ENCODE measurements around the gene SORCS1.

SORCS1 gene

GRCh38 chr10:106655636-106656035, 508.9 kb downstream of the SORCS1 start:
- no peak for DNase-seq (ENCODE audit: low read depth)

GRCh38 chr10:106655165-106655564, 509.3 kb downstream of the SORCS1 start:
- no peak for DNase-seq (ENCODE audit: low read depth)

- DNase-seq (ENCODE audit: low read depth), result no peak
Measured at GRCh38 chr10:106652279-106652678, 512.2 kb downstream of the SORCS1 start.

GRCh38 chr10:106648534-106649481, 515.7 kb downstream of the SORCS1 start:
- DNase-seq (ENCODE audit: low read depth), result no peak

GRCh38 chr10:106643473-106643872, 521.0 kb downstream of the SORCS1 start:
- DNase-seq (ENCODE audit: low read depth), result no peak

GRCh38 chr10:106637873-106638272, 526.6 kb downstream of the SORCS1 start:
- no peak for DNase-seq (ENCODE audit: low read depth)

GRCh38 chr10:106636766-106637491, 527.6 kb downstream of the SORCS1 start:
- no peak for DNase-seq (ENCODE audit: low read depth)

GRCh38 chr10:106635947-106636346, 528.6 kb downstream of the SORCS1 start:
- DNase-seq (ENCODE audit: low read depth), result no peak

- DNase-seq (ENCODE audit: low read depth), result no peak
Measured at GRCh38 chr10:106631016-106631702, 533.3 kb downstream of the SORCS1 start.

GRCh38 chr10:106626371-106626770, 538.1 kb downstream of the SORCS1 start:
- no peak for DNase-seq (ENCODE audit: low read depth)

GRCh38 chr10:106625751-106626150, 538.8 kb downstream of the SORCS1 start:
- DNase-seq (ENCODE audit: low read depth), result no peak

GRCh38 chr10:106619346-106619745, 545.2 kb downstream of the SORCS1 start:
- no peak for DNase-seq (ENCODE audit: low read depth)

GRCh38 chr10:106618646-106619045, 545.9 kb downstream of the SORCS1 start:
- DNase-seq (ENCODE audit: low read depth), result no peak

- DNase-seq (ENCODE audit: low read depth), result peak; percentile 47
Measured at GRCh38 chr10:106615081-106615480, 549.4 kb downstream of the SORCS1 start.

GRCh38 chr10:106614293-106614692, 550.2 kb downstream of the SORCS1 start:
- no peak for DNase-seq (ENCODE audit: low read depth)

GRCh38 chr10:106612381-106612780, 552.1 kb downstream of the SORCS1 start:
- DNase-seq (ENCODE audit: low read depth), result no peak

GRCh38 chr10:106609470-106610266, 554.8 kb downstream of the SORCS1 start:
- peak; percentile 59 for DNase-seq (ENCODE audit: low read depth)

- peak; percentile 10 for DNase-seq (ENCODE audit: low read depth)
Measured at GRCh38 chr10:106608066-106608465, 556.4 kb downstream of the SORCS1 start.

- DNase-seq (ENCODE audit: low read depth), result no peak
Measured at GRCh38 chr10:106595281-106595680, 569.2 kb downstream of the SORCS1 start.

GRCh38 chr10:106593876-106594275, 570.6 kb downstream of the SORCS1 start:
- no peak for DNase-seq (ENCODE audit: low read depth)

- DNase-seq (ENCODE audit: low read depth), result no peak
Measured at GRCh38 chr10:106592396-106592795, 572.1 kb downstream of the SORCS1 start.

- peak; percentile 42 for DNase-seq (ENCODE audit: low read depth)
Measured at GRCh38 chr10:106582291-106582690, 582.2 kb downstream of the SORCS1 start.

Measured in ELR (cell line).